H9 (cell line): ENCODE data around the gene EEF2KMT. TPM values are rescaled to one million over a fixed set of nuclear protein-coding genes. Genes with fewer than 3 reads are reported as not detected.

Source experiments
- DNase-seq: peaks from one replicate; pipeline ENCODE4 v3.0.0-alpha.2; 2017
- H2AFZ ChIP-seq: one replicate; pipeline ENCODE4 v1.6.1; 2013; ENCODE audit warnings: mild to moderate bottlenecking, low read length, control low read depth, moderate library complexity
- H2AK5ac ChIP-seq: 2 replicates; pipeline ENCODE4 v1.6.1; 2013; ENCODE audit warnings: low read length, control low read depth, mixed read lengths; ENCODE audit not compliant: insufficient read length
- H2BK120ac ChIP-seq: one replicate; pipeline ENCODE4 v1.6.1; 2013; ENCODE audit warnings: low read depth, mild to moderate bottlenecking, low read length, control low read depth, inconsistent platforms; ENCODE audit not compliant: poor library complexity, severe bottlenecking
- H2BK12ac ChIP-seq: 2 replicates; pipeline ENCODE4 v1.6.1; 2013; ENCODE audit warnings: low read length, control low read depth, mixed read lengths, low read depth; ENCODE audit not compliant: insufficient read length
- H2BK15ac ChIP-seq: 2 replicates; pipeline ENCODE4 v1.6.1; 2013; ENCODE audit warnings: low read depth, low read length, control low read depth
- H2BK20ac ChIP-seq: one replicate; pipeline ENCODE4 v1.6.1; 2013; ENCODE audit warnings: low read depth, mild to moderate bottlenecking, low read length, control low read depth, inconsistent platforms; ENCODE audit not compliant: poor library complexity, severe bottlenecking
- H2BK5ac ChIP-seq: 2 replicates; pipeline ENCODE4 v1.6.1; 2013; ENCODE audit warnings: low read length, control low read depth, mixed read lengths; ENCODE audit not compliant: insufficient read length
- H3K14ac ChIP-seq: 2 replicates; pipeline ENCODE4 v1.6.1; 2013; ENCODE audit warnings: low read length, control low read depth; ENCODE audit not compliant: insufficient read depth
- H3K18ac ChIP-seq: 2 replicates; pipeline ENCODE4 v1.6.1; 2013; ENCODE audit warnings: low read depth, mild to moderate bottlenecking, mixed read lengths, low read length, control low read depth; ENCODE audit not compliant: insufficient read length
- H3K23ac ChIP-seq: 2 replicates; pipeline ENCODE4 v1.6.1; 2013; ENCODE audit warnings: low read length, control low read depth, mixed read lengths, low read depth; ENCODE audit not compliant: insufficient read length
- H3K23me2 ChIP-seq: 2 replicates; pipeline ENCODE4 v1.6.1; 2013; ENCODE audit warnings: low read depth, mild to moderate bottlenecking, mixed read lengths, low read length, control low read depth; ENCODE audit not compliant: insufficient read length, poor library complexity, severe bottlenecking
- H3K27ac ChIP-seq: 2 replicates; pipeline ENCODE4 v1.5.1; 2013; ENCODE audit warnings: low read length, control low read depth, mixed read lengths, low read depth; ENCODE audit not compliant: insufficient read length
- H3K27me3 ChIP-seq: 2 replicates; pipeline ENCODE4 v1.6.1; 2013; ENCODE audit warnings: low read length, control low read depth, inconsistent platforms; ENCODE audit not compliant: insufficient read depth
- H3K4ac ChIP-seq: 2 replicates; pipeline ENCODE4 v1.6.1; 2013; ENCODE audit warnings: low read depth, mild to moderate bottlenecking, control low read depth, inconsistent platforms, low read length, moderate library complexity
- H3K4me1 ChIP-seq: 2 replicates; pipeline ENCODE4 v1.6.1; 2013; ENCODE audit warnings: low read length, control low read depth, inconsistent platforms; ENCODE audit not compliant: insufficient read depth
- H3K4me2 ChIP-seq: 2 replicates; pipeline ENCODE4 v1.6.1; 2013; ENCODE audit warnings: low read length, control low read depth, mixed read lengths; ENCODE audit not compliant: insufficient read length, insufficient read depth
- H3K56ac ChIP-seq: 2 replicates; pipeline ENCODE4 v1.6.1; 2013; ENCODE audit warnings: low read depth, mild to moderate bottlenecking, mixed read lengths, low read length, control low read depth; ENCODE audit not compliant: insufficient read length
- H3K79me1 ChIP-seq: 2 replicates; pipeline ENCODE4 v1.6.1; 2013; ENCODE audit warnings: low read depth, mild to moderate bottlenecking, moderate library complexity, low read length, control low read depth, inconsistent platforms; ENCODE audit not compliant: insufficient read depth, poor library complexity, severe bottlenecking
- H3K79me2 ChIP-seq: 2 replicates; pipeline ENCODE4 v1.6.1; 2013; ENCODE audit warnings: low read length, control low read depth, inconsistent platforms; ENCODE audit not compliant: insufficient read depth
- H3K9ac ChIP-seq: 2 replicates; pipeline ENCODE4 v1.6.1; 2013; ENCODE audit warnings: low read length, control low read depth, mixed read lengths; ENCODE audit not compliant: insufficient read length; ENCODE audit errors: extremely low read depth
- H3K9me3 ChIP-seq: one replicate; pipeline ENCODE4 v1.6.1; 2013; ENCODE audit warnings: low read depth, low read length, inconsistent platforms; ENCODE audit not compliant: control insufficient read depth
- H3T11ph ChIP-seq: one replicate; pipeline ENCODE4 v1.6.1; 2013; ENCODE audit warnings: mild to moderate bottlenecking, low read length, control low read depth, inconsistent platforms
- H4K20me1 ChIP-seq: one replicate; pipeline ENCODE4 v1.6.1; 2013; ENCODE audit not compliant: control insufficient read depth, insufficient read length, insufficient read depth
- H4K5ac ChIP-seq: 2 replicates; pipeline ENCODE4 v1.6.1; 2013; ENCODE audit warnings: low read depth, mild to moderate bottlenecking, mixed read lengths, low read length, control low read depth; ENCODE audit not compliant: insufficient read length
- H4K8ac ChIP-seq: replicated peaks from 2 replicates; pipeline ENCODE4 v1.6.1; 2013; ENCODE audit warnings: low read length, control low read depth, mixed read lengths, low read depth; ENCODE audit not compliant: insufficient read length
- H4K91ac ChIP-seq: 2 replicates; pipeline ENCODE4 v1.6.1; 2013; ENCODE audit warnings: low read depth, mild to moderate bottlenecking, moderate library complexity, mixed read lengths, low read length, control low read depth; ENCODE audit not compliant: insufficient read length
- H3K27ac Mint-ChIP-seq, 3 experiments: 2 replicates in 2 of 3; 3 replicates in 1 of 3; pipeline ENCODE4 v1.8.0; 2020 to 2021; ENCODE audit warnings: mixed read lengths in 3 of 3, mild to moderate bottlenecking in 1 of 3, moderate library complexity in 1 of 3
- H3K27me3 Mint-ChIP-seq: 2 replicates; pipeline ENCODE4 v1.8.0; 2021; ENCODE audit warnings: low read depth, mild to moderate bottlenecking, moderate library complexity, mixed read lengths
- H3K36me3 Mint-ChIP-seq, 3 experiments: 2 replicates in 2 of 3; 3 replicates in 1 of 3; pipeline ENCODE4 v1.8.0; 2020 to 2021; ENCODE audit warnings: low read depth in 3 of 3, mixed read lengths in 3 of 3; ENCODE audit not compliant: insufficient read depth in 1 of 3
- H3K4me1 Mint-ChIP-seq, 2 experiments: 2 replicates each; pipeline ENCODE4 v1.8.0; 2020; ENCODE audit warnings: mixed read lengths in 2 of 2
- H3K4me3 Mint-ChIP-seq, 2 experiments: 2 replicates in 1 of 2; 3 replicates in 1 of 2; pipeline ENCODE4 v1.8.0; 2020 to 2021; ENCODE audit warnings: mild to moderate bottlenecking in 2 of 2, mixed read lengths in 2 of 2, moderate library complexity in 1 of 2
- H3K9me3 Mint-ChIP-seq, 2 experiments: 2 replicates in 1 of 2; 3 replicates in 1 of 2; pipeline ENCODE4 v1.8.0; 2020; ENCODE audit warnings: mild to moderate bottlenecking in 2 of 2, mixed read lengths in 2 of 2, moderate library complexity in 1 of 2
- WGBS: extraction: QIAGEN DNeasy Blood & Tissue Kit; methylation state at CpG from one replicate; pipeline ENCODE4 v1.1.7; 2013; ENCODE audit warnings: missing lambda C conversion rate, low lambda C conversion rate, mixed read lengths; ENCODE audit not compliant: insufficient read length; ENCODE audit errors: extremely low coverage; 5-methylcytosine and 5-hydroxymethylcytosine counted together
- total RNA-seq: library from RNA; stranded (reverse); gene quantifications from 2 replicates; pipeline ENCODE4 v1.2.1, GENCODE V29; 2021
- TF ChIP-seq, protein P1 (sequence below): fragments of 200-600 bp; sonication (generic); conservative IDR thresholded peaks from 3 replicates; pipeline ENCODE4 v1.8.0; 2021; ENCODE audit warnings: antibody characterized with exemption, mild to moderate bottlenecking

The EEF2KMT gene
- total RNA-seq, 1 experiment from 2014 or later = 16.4 TPM

DNA sequence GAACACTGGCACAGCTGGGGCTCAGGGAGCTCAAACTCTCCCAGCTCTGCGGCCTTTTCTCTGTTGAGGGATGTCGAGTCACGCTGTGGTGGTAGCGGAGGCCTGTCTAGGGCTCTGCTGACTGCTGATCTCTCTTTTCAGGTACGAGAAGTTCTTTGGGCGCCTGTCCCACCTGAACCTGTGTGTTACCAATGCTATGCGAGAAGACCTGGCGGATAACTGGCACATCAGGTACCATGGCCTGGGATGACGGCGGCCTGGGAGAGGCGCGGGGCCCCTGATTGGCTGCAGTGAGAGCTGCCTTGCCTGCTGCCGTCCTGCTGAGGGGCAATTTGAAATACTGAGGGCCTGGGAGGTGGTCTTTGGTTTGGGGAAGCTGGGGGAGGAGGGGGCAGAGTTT is 20.3 kb downstream of the EEF2KMT start:
- H3K4ac ChIP-seq = no peak overlapping the region
- no peak overlapping the region for H3K14ac ChIP-seq
- H2BK15ac ChIP-seq = no peak overlapping the region
- no peak overlapping the region for H2BK5ac ChIP-seq
- H4K20me1 ChIP-seq = no peaks in the 10 kb centered on the region
- no peak overlapping the region for H3K23ac ChIP-seq
- no peak overlapping the region for H4K5ac ChIP-seq
- Mint-ChIP-seq H3K27ac (no peak overlapping the region), H3K4me1 (peaks cover 9 to 11% of the 10 kb centered on the region in 2 experiments), H3K9me3 (no peaks in the 10 kb centered on the region), H3K4me3 (no peak overlapping the region), H3K27me3 (no peaks in the 10 kb centered on the region), H3K36me3 (peaks cover 35 to 56% (median 55%) of the 10 kb centered on the region in 3 experiments; a peak in 6 of 7 replicates)
- no peak overlapping the region for H3K27ac ChIP-seq
- H4K8ac ChIP-seq = no peak overlapping the region
- H3K4me2 ChIP-seq = no peak overlapping the region
- no peak overlapping the region for H2BK20ac ChIP-seq
- no peak overlapping the region for H2AK5ac ChIP-seq
- H3K23me2 ChIP-seq = peaks cover 3% of the 10 kb centered on the region
- TF ChIP-seq, protein P1, sequence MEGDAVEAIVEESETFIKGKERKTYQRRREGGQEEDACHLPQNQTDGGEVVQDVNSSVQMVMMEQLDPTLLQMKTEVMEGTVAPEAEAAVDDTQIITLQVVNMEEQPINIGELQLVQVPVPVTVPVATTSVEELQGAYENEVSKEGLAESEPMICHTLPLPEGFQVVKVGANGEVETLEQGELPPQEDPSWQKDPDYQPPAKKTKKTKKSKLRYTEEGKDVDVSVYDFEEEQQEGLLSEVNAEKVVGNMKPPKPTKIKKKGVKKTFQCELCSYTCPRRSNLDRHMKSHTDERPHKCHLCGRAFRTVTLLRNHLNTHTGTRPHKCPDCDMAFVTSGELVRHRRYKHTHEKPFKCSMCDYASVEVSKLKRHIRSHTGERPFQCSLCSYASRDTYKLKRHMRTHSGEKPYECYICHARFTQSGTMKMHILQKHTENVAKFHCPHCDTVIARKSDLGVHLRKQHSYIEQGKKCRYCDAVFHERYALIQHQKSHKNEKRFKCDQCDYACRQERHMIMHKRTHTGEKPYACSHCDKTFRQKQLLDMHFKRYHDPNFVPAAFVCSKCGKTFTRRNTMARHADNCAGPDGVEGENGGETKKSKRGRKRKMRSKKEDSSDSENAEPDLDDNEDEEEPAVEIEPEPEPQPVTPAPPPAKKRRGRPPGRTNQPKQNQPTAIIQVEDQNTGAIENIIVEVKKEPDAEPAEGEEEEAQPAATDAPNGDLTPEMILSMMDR = no peak
- no peak overlapping the region for H3T11ph ChIP-seq
- no peak overlapping the region for H2BK12ac ChIP-seq
- H3K4me1 ChIP-seq = no peaks in the 10 kb centered on the region
- no peak overlapping the region for H3K9ac ChIP-seq
- H3K9me3 ChIP-seq = no peaks in the 10 kb centered on the region
- H3K79me2 ChIP-seq = peaks cover 5% of the 10 kb centered on the region; the same call in 1 of the 2 replicates
- no peak overlapping the region for H2BK120ac ChIP-seq
- H2AFZ ChIP-seq = no peak overlapping the region
- no peak overlapping the region for H3K56ac ChIP-seq
- peaks cover 4% of the 10 kb centered on the region for H3K79me1 ChIP-seq
- DNase-seq = no peak
- H3K27me3 ChIP-seq = no peaks in the 10 kb centered on the region
- WGBS = no CpG with 5 or more reads among the region's 13 CpGs
- no peak overlapping the region for H4K91ac ChIP-seq
- H3K18ac ChIP-seq = no peak overlapping the region
